Liver (tissue), 9 donors: ENCODE results near the gene LRPAP1. TPM values are rescaled to one million over a fixed set of nuclear protein-coding genes. Genes with fewer than 3 reads are reported as not detected.

Experiments used
- DNase-seq: peaks from one replicate; pipeline ENCODE4 v3.0.0-alpha.2; 2017; ENCODE audit warnings: low spot score
- H3K27ac ChIP-seq, 2 donors: one replicate each; pipeline ENCODE4 v1.7.0; 2013; ENCODE audit warnings: inconsistent platforms in 2 of 2, low read length in 2 of 2, control low read depth in 1 of 2, low read depth in 1 of 2, mild to moderate bottlenecking in 1 of 2
- H3K27me3 ChIP-seq, 4 donors: one replicate each; pipeline versions ENCODE4 v1.6.1 to v1.7.0; 2013; ENCODE audit warnings: low read length in 3 of 4, inconsistent platforms in 1 of 4, mild to moderate bottlenecking in 1 of 4, moderate library complexity in 1 of 4; ENCODE audit not compliant: control insufficient read depth in 4 of 4, insufficient read depth in 4 of 4
- H3K36me3 ChIP-seq, 4 donors: one replicate each; pipeline versions ENCODE4 v1.6.1 to v1.7.0; 2013; ENCODE audit warnings: low read length in 3 of 4, mild to moderate bottlenecking in 3 of 4, low read depth in 1 of 4, moderate library complexity in 1 of 4; ENCODE audit not compliant: control insufficient read depth in 4 of 4, insufficient read depth in 3 of 4
- H3K4me1 ChIP-seq, 4 donors: one replicate each; pipeline versions ENCODE4 v1.6.1 to v1.7.0; 2013; ENCODE audit warnings: low read length in 3 of 4, mild to moderate bottlenecking in 3 of 4, moderate library complexity in 1 of 4; ENCODE audit not compliant: control insufficient read depth in 4 of 4, insufficient read depth in 4 of 4
- H3K4me3 ChIP-seq, 3 donors: one replicate each; pipeline versions ENCODE4 v1.6.1 to v1.7.0; 2013; ENCODE audit warnings: low read length in 3 of 3, control low read depth in 1 of 3, low read depth in 1 of 3, mild to moderate bottlenecking in 1 of 3
- H3K9ac ChIP-seq, 2 donors: one replicate each; pipeline ENCODE4 v1.7.0; 2013; ENCODE audit warnings: low read length in 2 of 2, mild to moderate bottlenecking in 2 of 2, moderate library complexity in 2 of 2, control low read depth in 1 of 2, low read depth in 1 of 2
- H3K9me3 ChIP-seq, 4 donors: one replicate each; pipeline versions ENCODE4 v1.6.1 to v1.7.0; 2013; ENCODE audit warnings: low read length in 3 of 4; ENCODE audit not compliant: control insufficient read depth in 4 of 4
- EGR1 ChIP-seq, 2 donors: IDR thresholded peaks; 2 replicates each; pipeline ENCODE4 v1.6.1; 2016 to 2018; ENCODE audit warnings: antibody characterized with exemption in 2 of 2, low read depth in 2 of 2
- FOXA1 ChIP-seq: IDR thresholded peaks from 2 replicates; pipeline ENCODE4 v1.6.1; 2016; ENCODE audit warnings: antibody characterized with exemption
- FOXA2 ChIP-seq: IDR thresholded peaks from 2 replicates; pipeline ENCODE4 v1.6.1; 2016; ENCODE audit warnings: antibody characterized with exemption
- GABPA ChIP-seq, 2 donors: IDR thresholded peaks in 1 of 2; conservative IDR thresholded peaks in 1 of 2; 2 replicates each; pipeline ENCODE4 v1.6.1; 2016; ENCODE audit warnings: antibody characterized with exemption in 2 of 2, mild to moderate bottlenecking in 1 of 2, moderate library complexity in 1 of 2
- HNF4A ChIP-seq, 2 donors: conservative IDR thresholded peaks; 2 replicates each; pipeline ENCODE4 v1.6.1; 2016; ENCODE audit warnings: antibody characterized with exemption in 2 of 2, mild to moderate bottlenecking in 2 of 2
- HNF4G ChIP-seq: IDR thresholded peaks from 2 replicates; pipeline ENCODE4 v1.6.1; 2016; ENCODE audit warnings: antibody characterized with exemption
- JUND ChIP-seq, 2 donors: IDR thresholded peaks; 2 replicates each; pipeline ENCODE4 v1.6.1; 2016; ENCODE audit warnings: antibody characterized with exemption in 2 of 2
- NR2F2 ChIP-seq: IDR thresholded peaks from 2 replicates; pipeline ENCODE4 v1.6.1; 2016; ENCODE audit warnings: antibody characterized with exemption
- RAD21 ChIP-seq, 2 donors: IDR thresholded peaks; 2 replicates each; pipeline ENCODE4 v1.6.1; 2016; ENCODE audit warnings: antibody characterized with exemption in 2 of 2, mild to moderate bottlenecking in 2 of 2
- RXRA ChIP-seq, 2 donors: IDR thresholded peaks; 2 replicates each; pipeline ENCODE4 v1.6.1; 2017 to 2018; ENCODE audit warnings: antibody characterized with exemption in 2 of 2, mild to moderate bottlenecking in 1 of 2
- SP1 ChIP-seq: IDR thresholded peaks from 2 replicates; pipeline ENCODE4 v1.6.1; 2018; ENCODE audit warnings: antibody characterized with exemption, mild to moderate bottlenecking
- TAF1 ChIP-seq: conservative IDR thresholded peaks from 2 replicates; pipeline ENCODE4 v1.6.1; 2016; ENCODE audit warnings: antibody characterized with exemption, mild to moderate bottlenecking
- YY1 ChIP-seq: IDR thresholded peaks from 2 replicates; pipeline ENCODE4 v1.6.1; 2016; ENCODE audit warnings: antibody characterized with exemption, mild to moderate bottlenecking
- WGBS: extraction: QIAGEN DNeasy Blood & Tissue Kit; methylation state at CpG from one replicate; pipeline ENCODE4 v1.1.7; 2013; 5-methylcytosine and 5-hydroxymethylcytosine counted together
- polyA plus RNA-seq, 2 donors: library from polyadenylated mRNA; stranded (reverse) in 1 of 2; unstranded in 1 of 2; fragments of 200-250 nt in 1 of 2; fragments of >200 nt in 1 of 2; fragmentation: Nextera tagmentation in 1 of 2; extraction: Ambion mirVana in 1 of 2; gene quantifications; one replicate each; pipeline versions ENCODE4 v1.2.1 to v1.2.3, GENCODE V29; 2013 to 2015
- total RNA-seq, 2 donors: library from RNA; depleted of rRNA; stranded (reverse); fragments of >200 nt; gene quantifications; one replicate each; pipeline ENCODE4 v1.2.3, GENCODE V29; 2014
- TF ChIP-seq, protein P1 (sequence below): fragments of 150-350 bp; IDR thresholded peaks from 2 replicates; pipeline ENCODE4 v1.5.1; 2017; ENCODE audit warnings: improper control_type of control experiment, low read depth, low read length; ENCODE audit not compliant: missing input control
- TF ChIP-seq, protein P2 (sequence below): IDR thresholded peaks from 2 replicates; pipeline ENCODE4 v1.6.1; 2016; ENCODE audit warnings: antibody characterized with exemption
- TF ChIP-seq, protein P3 (sequence below): IDR thresholded peaks from 2 replicates; pipeline ENCODE4 v1.6.1; 2016; ENCODE audit warnings: antibody characterized with exemption
- TF ChIP-seq, protein P4 (sequence below): IDR thresholded peaks from 2 replicates; pipeline ENCODE4 v1.6.1; 2016; ENCODE audit warnings: antibody characterized with exemption, mild to moderate bottlenecking
- TF ChIP-seq, protein P5 (sequence below): IDR thresholded peaks from 2 replicates; pipeline ENCODE4 v1.6.1; 2016; ENCODE audit warnings: antibody characterized with exemption
- donor health status: healthy.
- donor health status: healthy.
- donor health status: healthy.
- donor health status: healthy.
- donor health status: healthy.

LRPAP1 gene
- total and polyA plus RNA-seq, 4 donors, result 46.1 to 134 (median 108) TPM

DNA sequence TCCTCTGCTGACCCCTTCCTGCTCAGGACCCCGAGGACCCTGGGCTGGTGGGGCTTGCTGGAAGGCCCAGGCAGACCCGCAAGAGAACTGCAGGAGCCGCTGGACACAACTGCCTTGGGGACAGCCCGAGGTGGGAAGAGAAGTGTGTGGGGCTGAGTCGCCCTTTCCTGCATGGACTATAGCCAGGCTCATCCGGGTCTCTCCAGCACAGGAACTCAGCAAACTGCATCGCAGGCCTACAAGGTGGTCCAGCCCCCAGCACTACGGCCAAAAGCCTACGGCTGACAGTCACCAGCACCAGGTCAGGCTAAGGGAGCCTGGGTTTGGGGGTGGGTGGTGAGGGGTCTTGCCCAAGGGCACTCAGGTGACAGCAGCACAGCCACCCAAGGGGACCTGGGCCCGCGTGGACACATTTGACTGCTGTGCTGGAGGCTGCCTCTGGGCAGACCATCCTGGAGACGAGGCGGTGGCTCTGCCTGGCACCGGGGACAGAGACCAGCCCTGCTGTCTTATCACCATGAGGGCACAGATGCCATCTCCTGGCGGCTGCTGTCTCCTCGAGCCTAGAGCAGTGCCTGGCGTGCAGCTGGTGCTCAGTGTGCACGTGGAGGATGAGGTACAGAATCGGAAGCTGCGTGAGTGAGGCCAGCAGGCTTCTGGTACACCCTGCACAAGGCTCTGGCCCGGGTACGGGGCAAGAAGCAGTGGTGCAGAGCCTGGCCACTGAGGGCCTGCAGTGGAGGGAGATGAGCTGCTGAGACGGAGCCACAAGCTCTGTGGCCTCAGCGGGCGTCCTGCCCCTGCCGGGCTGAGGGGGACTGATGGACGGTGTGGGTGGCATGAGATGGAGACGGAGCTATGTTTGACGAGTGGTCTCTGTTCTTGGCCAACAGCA lies 15.1 kb downstream of the LRPAP1 start:
- no peak overlapping the region for H3K9ac ChIP-seq
- no peak overlapping the region for H3K4me3 ChIP-seq
- DNase-seq, result no peak
- H3K4me1 ChIP-seq, result no peaks in the 10 kb centered on the region
- WGBS, result 94% methylated on average over 29 of the region's 29 CpGs
- peaks cover 27 to 92% (median 40%) of the 10 kb centered on the region in 4 donors for H3K36me3 ChIP-seq
- no peaks in the 10 kb centered on the region for H3K27me3 ChIP-seq
- TF ChIP-seq SP1 (no peak), TAF1 (no peak), HNF4G (no peak), GABPA (IDR thresholded peaks at IDR 0.05 in 1 of 2, conservative IDR thresholded peaks at IDR 0.05 in 1 of 2) (no peak), NR2F2 (no peak), RXRA (IDR thresholded peaks at IDR 0.05) (no peak), FOXA2 (no peak), HNF4A (conservative IDR thresholded peaks at IDR 0.05) (no peak), FOXA1 (no peak), JUND (IDR thresholded peaks at IDR 0.05) (no peak), YY1 (no peak), RAD21 (IDR thresholded peaks at IDR 0.05) (no peak), EGR1 (IDR thresholded peaks at IDR 0.05; ENCODE audit: low read depth in 2 of 2) (no peak)
- TF ChIP-seq, protein P1, sequence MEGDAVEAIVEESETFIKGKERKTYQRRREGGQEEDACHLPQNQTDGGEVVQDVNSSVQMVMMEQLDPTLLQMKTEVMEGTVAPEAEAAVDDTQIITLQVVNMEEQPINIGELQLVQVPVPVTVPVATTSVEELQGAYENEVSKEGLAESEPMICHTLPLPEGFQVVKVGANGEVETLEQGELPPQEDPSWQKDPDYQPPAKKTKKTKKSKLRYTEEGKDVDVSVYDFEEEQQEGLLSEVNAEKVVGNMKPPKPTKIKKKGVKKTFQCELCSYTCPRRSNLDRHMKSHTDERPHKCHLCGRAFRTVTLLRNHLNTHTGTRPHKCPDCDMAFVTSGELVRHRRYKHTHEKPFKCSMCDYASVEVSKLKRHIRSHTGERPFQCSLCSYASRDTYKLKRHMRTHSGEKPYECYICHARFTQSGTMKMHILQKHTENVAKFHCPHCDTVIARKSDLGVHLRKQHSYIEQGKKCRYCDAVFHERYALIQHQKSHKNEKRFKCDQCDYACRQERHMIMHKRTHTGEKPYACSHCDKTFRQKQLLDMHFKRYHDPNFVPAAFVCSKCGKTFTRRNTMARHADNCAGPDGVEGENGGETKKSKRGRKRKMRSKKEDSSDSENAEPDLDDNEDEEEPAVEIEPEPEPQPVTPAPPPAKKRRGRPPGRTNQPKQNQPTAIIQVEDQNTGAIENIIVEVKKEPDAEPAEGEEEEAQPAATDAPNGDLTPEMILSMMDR, result no peak
- TF ChIP-seq, protein P2, sequence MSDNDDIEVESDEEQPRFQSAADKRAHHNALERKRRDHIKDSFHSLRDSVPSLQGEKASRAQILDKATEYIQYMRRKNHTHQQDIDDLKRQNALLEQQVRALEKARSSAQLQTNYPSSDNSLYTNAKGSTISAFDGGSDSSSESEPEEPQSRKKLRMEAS, result no peak
- TF ChIP-seq, protein P3, sequence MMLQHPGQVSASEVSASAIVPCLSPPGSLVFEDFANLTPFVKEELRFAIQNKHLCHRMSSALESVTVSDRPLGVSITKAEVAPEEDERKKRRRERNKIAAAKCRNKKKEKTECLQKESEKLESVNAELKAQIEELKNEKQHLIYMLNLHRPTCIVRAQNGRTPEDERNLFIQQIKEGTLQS, result no peak
- TF ChIP-seq, protein P4, sequence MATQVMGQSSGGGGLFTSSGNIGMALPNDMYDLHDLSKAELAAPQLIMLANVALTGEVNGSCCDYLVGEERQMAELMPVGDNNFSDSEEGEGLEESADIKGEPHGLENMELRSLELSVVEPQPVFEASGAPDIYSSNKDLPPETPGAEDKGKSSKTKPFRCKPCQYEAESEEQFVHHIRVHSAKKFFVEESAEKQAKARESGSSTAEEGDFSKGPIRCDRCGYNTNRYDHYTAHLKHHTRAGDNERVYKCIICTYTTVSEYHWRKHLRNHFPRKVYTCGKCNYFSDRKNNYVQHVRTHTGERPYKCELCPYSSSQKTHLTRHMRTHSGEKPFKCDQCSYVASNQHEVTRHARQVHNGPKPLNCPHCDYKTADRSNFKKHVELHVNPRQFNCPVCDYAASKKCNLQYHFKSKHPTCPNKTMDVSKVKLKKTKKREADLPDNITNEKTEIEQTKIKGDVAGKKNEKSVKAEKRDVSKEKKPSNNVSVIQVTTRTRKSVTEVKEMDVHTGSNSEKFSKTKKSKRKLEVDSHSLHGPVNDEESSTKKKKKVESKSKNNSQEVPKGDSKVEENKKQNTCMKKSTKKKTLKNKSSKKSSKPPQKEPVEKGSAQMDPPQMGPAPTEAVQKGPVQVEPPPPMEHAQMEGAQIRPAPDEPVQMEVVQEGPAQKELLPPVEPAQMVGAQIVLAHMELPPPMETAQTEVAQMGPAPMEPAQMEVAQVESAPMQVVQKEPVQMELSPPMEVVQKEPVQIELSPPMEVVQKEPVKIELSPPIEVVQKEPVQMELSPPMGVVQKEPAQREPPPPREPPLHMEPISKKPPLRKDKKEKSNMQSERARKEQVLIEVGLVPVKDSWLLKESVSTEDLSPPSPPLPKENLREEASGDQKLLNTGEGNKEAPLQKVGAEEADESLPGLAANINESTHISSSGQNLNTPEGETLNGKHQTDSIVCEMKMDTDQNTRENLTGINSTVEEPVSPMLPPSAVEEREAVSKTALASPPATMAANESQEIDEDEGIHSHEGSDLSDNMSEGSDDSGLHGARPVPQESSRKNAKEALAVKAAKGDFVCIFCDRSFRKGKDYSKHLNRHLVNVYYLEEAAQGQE, result no peak
- TF ChIP-seq, protein P5, sequence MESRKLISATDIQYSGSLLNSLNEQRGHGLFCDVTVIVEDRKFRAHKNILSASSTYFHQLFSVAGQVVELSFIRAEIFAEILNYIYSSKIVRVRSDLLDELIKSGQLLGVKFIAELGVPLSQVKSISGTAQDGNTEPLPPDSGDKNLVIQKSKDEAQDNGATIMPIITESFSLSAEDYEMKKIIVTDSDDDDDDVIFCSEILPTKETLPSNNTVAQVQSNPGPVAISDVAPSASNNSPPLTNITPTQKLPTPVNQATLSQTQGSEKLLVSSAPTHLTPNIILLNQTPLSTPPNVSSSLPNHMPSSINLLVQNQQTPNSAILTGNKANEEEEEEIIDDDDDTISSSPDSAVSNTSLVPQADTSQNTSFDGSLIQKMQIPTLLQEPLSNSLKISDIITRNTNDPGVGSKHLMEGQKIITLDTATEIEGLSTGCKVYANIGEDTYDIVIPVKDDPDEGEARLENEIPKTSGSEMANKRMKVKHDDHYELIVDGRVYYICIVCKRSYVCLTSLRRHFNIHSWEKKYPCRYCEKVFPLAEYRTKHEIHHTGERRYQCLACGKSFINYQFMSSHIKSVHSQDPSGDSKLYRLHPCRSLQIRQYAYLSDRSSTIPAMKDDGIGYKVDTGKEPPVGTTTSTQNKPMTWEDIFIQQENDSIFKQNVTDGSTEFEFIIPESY, result no peak
- no peaks in the 10 kb centered on the region for H3K9me3 ChIP-seq
- H3K27ac ChIP-seq, result no peak overlapping the region
